ENCODE data around the gene FOSL2.

GRCh38 chr2:28454016-28454930, 61.6 kb downstream of the FOSL2 start:
- TF ChIP-seq SUZ12 (IDR thresholded peaks at IDR 0.05; ENCODE audit: extremely low read depth, insufficient read depth, insufficient read length) (no peak), ZNF274 (IDR thresholded peaks at IDR 0.05; ENCODE audit: low read depth, low read length) (no peak)
